ENCODE results near the gene PRR16. TPM values are rescaled to one million over a fixed set of nuclear protein-coding genes. Genes with fewer than 3 reads are reported as not detected.

Gene PRR16
- total RNA-seq, 2 experiments from 2014 or later, result not detected

DNA sequence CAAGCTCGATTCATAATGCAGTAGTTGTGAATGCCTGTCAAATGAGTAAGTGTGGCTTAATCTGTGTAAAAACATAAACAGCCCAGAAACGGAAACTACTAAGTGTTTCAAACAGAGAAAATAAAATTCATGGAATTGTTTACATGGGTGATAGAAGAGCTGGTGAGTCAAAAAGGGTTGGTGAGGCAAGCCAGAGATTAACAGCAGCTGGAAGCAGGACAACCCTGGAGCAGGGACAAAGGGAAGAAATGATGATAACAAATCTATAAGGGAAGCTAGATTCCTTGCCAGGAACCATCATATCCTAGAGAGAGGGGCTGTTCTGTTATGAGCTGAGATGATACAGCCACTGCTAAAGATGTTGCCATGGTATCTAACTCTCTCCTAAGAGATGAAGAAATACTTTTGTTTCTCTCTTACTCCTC lies 18.0 kb upstream of the PRR16 start:
- H3K36me3 Mint-ChIP-seq (ENCODE audit: low read depth), result no peaks in the 10 kb centered on the region
- H3K4me3 Mint-ChIP-seq, result no peak overlapping the region
- DNase-seq (no peak), ATAC-seq (no peak)
- H3K4me1 Mint-ChIP-seq (ENCODE audit: low read depth), result no peaks in the 10 kb centered on the region
- CTCF ChIA-PET, result interaction anchor here (0.6 to 1.8 kb wide), 2 partner anchors 11 to 12 kb away, joined by 3 to 4 read pairs; no protein-coding TSS in a partner anchor
- intact Hi-C loops (cut with micrococcal nuclease), result no loop called here
- H3K9me3 Mint-ChIP-seq, result no peaks in the 10 kb centered on the region
- H3K27ac Mint-ChIP-seq, result no peak overlapping the region
- H3K27me3 Mint-ChIP-seq, result no peaks in the 10 kb centered on the region
- TF ChIP-seq, protein P1, sequence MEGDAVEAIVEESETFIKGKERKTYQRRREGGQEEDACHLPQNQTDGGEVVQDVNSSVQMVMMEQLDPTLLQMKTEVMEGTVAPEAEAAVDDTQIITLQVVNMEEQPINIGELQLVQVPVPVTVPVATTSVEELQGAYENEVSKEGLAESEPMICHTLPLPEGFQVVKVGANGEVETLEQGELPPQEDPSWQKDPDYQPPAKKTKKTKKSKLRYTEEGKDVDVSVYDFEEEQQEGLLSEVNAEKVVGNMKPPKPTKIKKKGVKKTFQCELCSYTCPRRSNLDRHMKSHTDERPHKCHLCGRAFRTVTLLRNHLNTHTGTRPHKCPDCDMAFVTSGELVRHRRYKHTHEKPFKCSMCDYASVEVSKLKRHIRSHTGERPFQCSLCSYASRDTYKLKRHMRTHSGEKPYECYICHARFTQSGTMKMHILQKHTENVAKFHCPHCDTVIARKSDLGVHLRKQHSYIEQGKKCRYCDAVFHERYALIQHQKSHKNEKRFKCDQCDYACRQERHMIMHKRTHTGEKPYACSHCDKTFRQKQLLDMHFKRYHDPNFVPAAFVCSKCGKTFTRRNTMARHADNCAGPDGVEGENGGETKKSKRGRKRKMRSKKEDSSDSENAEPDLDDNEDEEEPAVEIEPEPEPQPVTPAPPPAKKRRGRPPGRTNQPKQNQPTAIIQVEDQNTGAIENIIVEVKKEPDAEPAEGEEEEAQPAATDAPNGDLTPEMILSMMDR (IDR thresholded peaks at IDR 0.05), result no peak
- POLR2A ChIA-PET, result no interaction called here

DNA sequence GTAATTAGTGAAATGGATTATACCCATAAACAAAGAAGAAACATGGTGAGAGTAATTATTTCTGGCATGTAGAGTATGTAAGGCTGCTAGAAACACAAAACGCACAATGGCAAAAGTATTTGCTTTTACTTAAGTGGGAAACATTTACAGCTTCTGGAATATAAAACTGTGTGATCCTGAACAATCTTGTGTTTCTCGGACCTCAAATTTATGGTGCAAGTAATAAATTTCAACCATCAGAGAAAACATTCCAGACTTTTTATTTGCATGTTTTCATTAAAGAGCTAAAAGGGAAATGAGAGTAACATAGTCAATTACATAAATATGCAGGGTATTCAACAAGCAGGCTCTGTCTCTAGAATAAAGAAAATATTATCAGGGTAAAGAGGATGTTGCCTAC lies 17.2 kb upstream of the PRR16 start:
- H3K36me3 Mint-ChIP-seq (ENCODE audit: low read depth), result no peaks in the 10 kb centered on the region
- no peak overlapping the region for H3K27ac Mint-ChIP-seq
- TF ChIP-seq, protein P1 (IDR thresholded peaks at IDR 0.05), result no peak
- CTCF ChIA-PET, result interaction anchor here (1.8 kb wide), 1 partner anchor 11 kb away, joined by 4 read pairs; no protein-coding TSS in a partner anchor
- DNase-seq, result no peak
- H3K4me1 Mint-ChIP-seq (ENCODE audit: low read depth), result no peaks in the 10 kb centered on the region
- no peaks in the 10 kb centered on the region for H3K9me3 Mint-ChIP-seq
- no peak for ATAC-seq
- intact Hi-C loops (cut with micrococcal nuclease), result no loop called here
- H3K27me3 Mint-ChIP-seq, result no peaks in the 10 kb centered on the region
- POLR2A ChIA-PET, result no interaction called here
- H3K4me3 Mint-ChIP-seq, result no peak overlapping the region

DNA sequence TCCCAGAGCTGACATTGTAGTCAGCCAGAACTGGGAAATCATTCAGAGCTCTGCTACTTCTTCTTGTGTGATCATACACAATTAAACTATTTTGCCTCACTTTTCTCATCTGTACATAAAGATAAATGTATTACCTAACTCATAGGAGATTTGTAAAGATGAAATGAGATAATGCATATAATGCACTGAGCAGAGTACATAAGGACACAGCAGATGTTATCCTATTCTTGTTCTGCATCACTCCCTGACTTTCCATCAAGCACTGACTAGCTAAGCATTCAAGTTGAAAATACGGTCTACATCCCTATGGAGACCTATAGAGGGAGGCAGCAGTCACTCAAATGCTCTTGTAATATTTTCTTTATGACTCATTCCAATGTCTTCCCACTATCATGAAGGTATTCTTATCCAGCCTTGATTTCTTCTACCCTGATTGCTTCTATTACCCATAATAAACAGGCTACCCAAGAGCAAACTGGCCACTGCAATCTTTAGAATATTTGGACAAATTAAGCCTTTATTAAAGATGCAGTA lies 16.3 kb upstream of the PRR16 start:
- Mint-ChIP-seq H3K4me3 (no peak overlapping the region), H3K27me3 (no peaks in the 10 kb centered on the region), H3K27ac (no peak overlapping the region), H3K9me3 (no peaks in the 10 kb centered on the region), H3K4me1 (ENCODE audit: low read depth) (no peaks in the 10 kb centered on the region), H3K36me3 (ENCODE audit: low read depth) (no peaks in the 10 kb centered on the region)
- DNase-seq (no peak), ATAC-seq (no peak)
- ChIA-PET CTCF (interaction anchor here (1.8 kb wide), 1 partner anchor 10 kb away, joined by 4 read pairs; no protein-coding TSS in a partner anchor), POLR2A (no interaction called here)
- intact Hi-C loops (cut with micrococcal nuclease), result no loop called here
- TF ChIP-seq, protein P1 (IDR thresholded peaks at IDR 0.05), result no peak

DNA sequence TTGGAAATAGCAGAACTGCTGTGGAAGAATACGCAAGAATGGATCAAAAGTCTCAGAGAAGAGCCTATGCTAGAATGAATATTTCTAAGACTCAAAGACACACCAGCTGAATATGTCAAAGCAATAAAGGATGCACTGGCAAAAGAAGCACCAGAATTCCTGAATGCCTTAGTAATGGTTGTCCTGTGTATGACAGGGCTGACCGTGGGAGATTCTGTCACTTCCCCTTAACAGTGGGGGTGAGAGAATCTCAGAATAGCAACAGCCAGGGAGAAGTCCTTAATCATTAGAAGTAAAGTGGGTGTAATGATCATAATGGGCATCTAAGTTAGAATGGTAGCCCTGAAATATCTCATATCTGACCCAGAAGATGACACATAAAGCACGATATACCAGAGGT lies 14.6 kb upstream of the PRR16 start:
- TF ChIP-seq, protein P1 (IDR thresholded peaks at IDR 0.05), result no peak
- no peak overlapping the region for H3K4me3 Mint-ChIP-seq
- H3K27me3 Mint-ChIP-seq, result no peaks in the 10 kb centered on the region
- H3K4me1 Mint-ChIP-seq (ENCODE audit: low read depth), result no peaks in the 10 kb centered on the region
- H3K27ac Mint-ChIP-seq, result no peak overlapping the region
- CTCF ChIA-PET, result no interaction called here
- POLR2A ChIA-PET, result no interaction called here
- DNase-seq, result no peak
- intact Hi-C loops (cut with micrococcal nuclease), result no loop called here
- H3K9me3 Mint-ChIP-seq, result no peaks in the 10 kb centered on the region
- H3K36me3 Mint-ChIP-seq (ENCODE audit: low read depth), result no peaks in the 10 kb centered on the region
- ATAC-seq, result no peak

DNA sequence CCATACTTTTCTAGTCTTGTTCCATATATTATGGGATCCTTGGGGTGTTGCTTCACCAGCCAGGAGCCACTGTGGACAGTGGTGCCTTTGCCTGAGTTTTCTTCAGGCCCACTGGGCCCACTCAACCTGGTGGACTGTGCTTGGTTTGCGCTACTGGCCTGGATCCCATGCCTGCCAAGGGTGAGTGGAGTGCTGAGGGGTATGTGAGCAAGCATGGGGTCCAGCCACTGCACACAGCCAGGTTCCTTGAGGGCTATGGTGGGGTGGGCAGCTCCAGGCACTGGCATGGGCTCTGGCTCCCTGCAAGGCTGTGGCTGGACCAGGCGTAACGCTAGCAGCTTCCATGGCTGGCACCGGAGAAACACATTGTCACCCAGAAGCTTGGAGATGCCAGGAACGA lies 13.2 kb upstream of the PRR16 start:
- TF ChIP-seq, protein P1 (IDR thresholded peaks at IDR 0.05), result no peak
- no peaks in the 10 kb centered on the region for H3K9me3 Mint-ChIP-seq
- H3K36me3 Mint-ChIP-seq (ENCODE audit: low read depth), result no peaks in the 10 kb centered on the region
- H3K27ac Mint-ChIP-seq, result no peak overlapping the region
- no peaks in the 10 kb centered on the region for H3K4me1 Mint-ChIP-seq (ENCODE audit: low read depth)
- DNase-seq (no peak), ATAC-seq (no peak)
- ChIA-PET CTCF (no interaction called here), POLR2A (interaction anchor here (0.7 kb wide), 1 partner anchor 1590 kb away, joined by 3 read pairs; no protein-coding TSS in a partner anchor)
- no peak overlapping the region for H3K4me3 Mint-ChIP-seq
- H3K27me3 Mint-ChIP-seq, result no peaks in the 10 kb centered on the region
- intact Hi-C loops (cut with micrococcal nuclease), result no loop called here
